ENCODE results near the gene SLC17A7.

The SLC17A7 gene

DNA sequence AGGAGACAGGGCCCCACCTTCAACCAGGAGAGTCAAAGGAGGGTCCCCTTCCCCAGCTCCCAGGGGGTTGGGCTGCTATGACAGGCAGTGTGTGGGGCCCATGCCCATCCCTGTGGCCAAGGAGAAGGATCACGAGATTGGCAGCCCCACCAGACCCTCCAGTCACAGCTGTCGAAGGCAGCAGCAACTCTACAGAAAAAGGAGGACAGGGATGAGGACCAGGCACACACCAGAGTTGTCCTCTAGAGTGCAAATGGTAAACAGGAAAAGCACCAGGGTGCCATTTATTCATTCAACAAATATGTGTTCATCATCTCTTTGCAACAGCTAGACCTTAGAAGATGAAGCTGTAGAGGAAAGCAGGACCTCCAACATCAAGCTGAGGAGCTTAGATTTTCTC lies 22.2 kb downstream of the SLC17A7 start:
- no peak overlapping the region for H2AFZ ChIP-seq (ENCODE audit: low read depth, low read length)
- no peak overlapping the region for H2BK15ac ChIP-seq (ENCODE audit: low read depth, poor library complexity, severe bottlenecking)
- H3K27me3 ChIP-seq (ENCODE audit: control insufficient read depth in 1 of 2, insufficient read depth in 1 of 2, low read length in 2 of 2) = peaks cover 56 to 88% of the 10 kb centered on the region in 2 experiments
- no peak overlapping the region for H3K4ac ChIP-seq (ENCODE audit: low read depth in 1 of 2, low read length in 2 of 2)
- no peak overlapping the region for H3K27ac ChIP-seq (ENCODE audit: low read length, poor library complexity, severe bottlenecking)
- DNase-seq = no peak
- no peak overlapping the region for H4K8ac ChIP-seq (ENCODE audit: low read length)
- H3K4me3 ChIP-seq (ENCODE audit: insufficient read depth in 1 of 2, low read depth in 1 of 2, low read length in 2 of 2) = no peak overlapping the region
- no peak overlapping the region for H4K91ac ChIP-seq (ENCODE audit: low read length)
- no peak overlapping the region for H3K23ac ChIP-seq (ENCODE audit: low read length in 2 of 2)
- no peak overlapping the region for H3K9ac ChIP-seq (ENCODE audit: low read length)
- H2BK5ac ChIP-seq (ENCODE audit: low read depth, low read length, poor library complexity, severe bottlenecking) = no peak overlapping the region
- no peaks in the 10 kb centered on the region for H3K36me3 ChIP-seq (ENCODE audit: control insufficient read depth in 1 of 2, insufficient read depth in 2 of 2, low read depth in 1 of 2, low read length in 2 of 2)
- no peak overlapping the region for H2BK12ac ChIP-seq (ENCODE audit: low read length in 2 of 2)
- H3K18ac ChIP-seq (ENCODE audit: low read depth in 1 of 2, low read length in 2 of 2) = no peak overlapping the region
- no peak overlapping the region for H2AK5ac ChIP-seq (ENCODE audit: low read length, severe bottlenecking)
- peaks cover 17% of the 10 kb centered on the region for H3K4me1 ChIP-seq (ENCODE audit: control insufficient read depth, insufficient read depth, low read depth, low read length)
- 75% methylated on average over 2 of the region's 2 CpGs for WGBS
- no peak overlapping the region for H3K14ac ChIP-seq (ENCODE audit: low read length in 2 of 2)
- no peak overlapping the region for H3K4me2 ChIP-seq (ENCODE audit: low read length, poor library complexity, severe bottlenecking)
- no peak overlapping the region for H2BK120ac ChIP-seq (ENCODE audit: low read depth, low read length)
- no peaks in the 10 kb centered on the region for H3K79me1 ChIP-seq (replicated peaks; ENCODE audit: low read length, poor library complexity, severe bottlenecking)
- no peaks in the 10 kb centered on the region for H3K9me3 ChIP-seq (ENCODE audit: control insufficient read depth, low read length)

DNA sequence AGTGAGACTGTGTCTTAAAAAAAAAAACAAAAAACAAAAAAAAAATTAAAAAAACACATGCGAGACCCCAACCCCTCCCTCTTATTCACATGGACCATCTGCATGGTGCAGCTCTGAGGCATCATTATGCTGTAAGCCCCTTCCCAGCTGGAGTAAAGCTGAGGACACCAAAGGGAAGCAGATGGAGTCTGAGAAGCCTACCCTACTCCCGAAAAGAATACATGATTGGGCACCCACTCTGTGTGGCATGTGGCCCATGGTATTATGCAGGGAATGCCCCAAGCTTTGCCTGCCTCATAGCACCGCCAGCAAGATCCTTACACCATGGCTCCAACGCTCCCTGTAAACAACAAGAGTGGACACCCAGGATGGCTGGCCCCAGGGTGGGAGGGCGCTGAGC lies 22.8 kb downstream of the SLC17A7 start:
- whole genome bisulfite sequencing = 87% methylated on average over 4 of the region's 5 CpGs
- no peaks in the 10 kb centered on the region for H3K36me3 ChIP-seq (ENCODE audit: control insufficient read depth in 1 of 2, insufficient read depth in 2 of 2, low read depth in 1 of 2, low read length in 2 of 2)
- H3K4me2 ChIP-seq (ENCODE audit: low read length, poor library complexity, severe bottlenecking) = no peak overlapping the region
- no peak overlapping the region for H2BK120ac ChIP-seq (ENCODE audit: low read depth, low read length)
- no peak overlapping the region for H3K27ac ChIP-seq (ENCODE audit: low read length, poor library complexity, severe bottlenecking)
- no peak overlapping the region for H2AK5ac ChIP-seq (ENCODE audit: low read length, severe bottlenecking)
- DNase-seq = no peak
- peaks cover 49 to 84% of the 10 kb centered on the region in 2 experiments for H3K27me3 ChIP-seq (ENCODE audit: control insufficient read depth in 1 of 2, insufficient read depth in 1 of 2, low read length in 2 of 2)
- H3K23ac ChIP-seq (ENCODE audit: low read length in 2 of 2) = no peak overlapping the region
- H3K9me3 ChIP-seq (ENCODE audit: control insufficient read depth, low read length) = no peaks in the 10 kb centered on the region
- H3K79me1 ChIP-seq (replicated peaks; ENCODE audit: low read length, poor library complexity, severe bottlenecking) = no peaks in the 10 kb centered on the region
- no peak overlapping the region for H3K9ac ChIP-seq (ENCODE audit: low read length)
- no peak overlapping the region for H2AFZ ChIP-seq (ENCODE audit: low read depth, low read length)
- no peak overlapping the region for H3K18ac ChIP-seq (ENCODE audit: low read depth in 1 of 2, low read length in 2 of 2)
- H2BK15ac ChIP-seq (ENCODE audit: low read depth, poor library complexity, severe bottlenecking) = no peak overlapping the region
- peaks cover 17% of the 10 kb centered on the region for H3K4me1 ChIP-seq (ENCODE audit: control insufficient read depth, insufficient read depth, low read depth, low read length)
- H2BK12ac ChIP-seq (ENCODE audit: low read length in 2 of 2) = no peak overlapping the region
- no peak overlapping the region for H3K14ac ChIP-seq (ENCODE audit: low read length in 2 of 2)
- no peak overlapping the region for H2BK5ac ChIP-seq (ENCODE audit: low read depth, low read length, poor library complexity, severe bottlenecking)
- H4K91ac ChIP-seq (ENCODE audit: low read length) = no peak overlapping the region
- no peak overlapping the region for H4K8ac ChIP-seq (ENCODE audit: low read length)
- H3K4ac ChIP-seq (ENCODE audit: low read depth in 1 of 2, low read length in 2 of 2) = no peak overlapping the region
- no peak overlapping the region for H3K4me3 ChIP-seq (ENCODE audit: insufficient read depth in 1 of 2, low read depth in 1 of 2, low read length in 2 of 2)

DNA sequence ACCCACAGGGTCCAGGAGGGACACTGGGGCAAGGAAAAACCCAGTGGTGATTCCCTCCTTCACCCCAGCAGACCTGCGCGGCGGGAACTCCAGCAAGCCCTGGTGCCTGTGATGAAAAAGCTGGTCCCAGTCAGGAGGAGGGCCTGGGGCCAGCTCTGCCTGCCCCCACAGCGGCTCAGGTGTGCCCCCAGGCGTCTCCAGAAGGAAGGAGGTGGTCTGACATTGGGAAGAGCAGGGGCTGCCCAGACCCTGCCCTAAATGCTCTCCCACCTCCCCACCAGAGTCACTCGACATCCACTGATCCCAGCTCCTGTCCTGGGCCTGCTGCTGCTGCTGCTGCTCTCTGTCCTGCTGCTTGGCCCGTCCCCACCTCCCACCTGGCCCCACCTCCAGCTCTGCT lies 24.2 kb downstream of the SLC17A7 start:
- no peak overlapping the region for H3K4me3 ChIP-seq (ENCODE audit: insufficient read depth in 1 of 2, low read depth in 1 of 2, low read length in 2 of 2)
- H2BK12ac ChIP-seq (ENCODE audit: low read length in 2 of 2) = no peak overlapping the region
- DNase-seq = no peak
- H3K4me2 ChIP-seq (ENCODE audit: low read length, poor library complexity, severe bottlenecking) = no peak overlapping the region
- H3K4me1 ChIP-seq (ENCODE audit: control insufficient read depth, insufficient read depth, low read depth, low read length) = peaks cover 9% of the 10 kb centered on the region
- H4K8ac ChIP-seq (ENCODE audit: low read length) = no peak overlapping the region
- H2BK15ac ChIP-seq (ENCODE audit: low read depth, poor library complexity, severe bottlenecking) = no peak overlapping the region
- no peak overlapping the region for H2BK120ac ChIP-seq (ENCODE audit: low read depth, low read length)
- H3K79me1 ChIP-seq (replicated peaks; ENCODE audit: low read length, poor library complexity, severe bottlenecking) = no peaks in the 10 kb centered on the region
- H3K36me3 ChIP-seq (ENCODE audit: control insufficient read depth in 1 of 2, insufficient read depth in 2 of 2, low read depth in 1 of 2, low read length in 2 of 2) = no peaks in the 10 kb centered on the region
- H3K27me3 ChIP-seq (ENCODE audit: control insufficient read depth in 1 of 2, insufficient read depth in 1 of 2, low read length in 2 of 2) = peaks cover 35 to 80% of the 10 kb centered on the region in 2 experiments
- H3K14ac ChIP-seq (ENCODE audit: low read length in 2 of 2) = no peak overlapping the region
- no peak overlapping the region for H3K9ac ChIP-seq (ENCODE audit: low read length)
- H2BK5ac ChIP-seq (ENCODE audit: low read depth, low read length, poor library complexity, severe bottlenecking) = no peak overlapping the region
- H3K23ac ChIP-seq (ENCODE audit: low read length in 2 of 2) = no peak overlapping the region
- 48% methylated on average over 6 of the region's 7 CpGs for WGBS
- no peak overlapping the region for H2AFZ ChIP-seq (ENCODE audit: low read depth, low read length)
- H3K9me3 ChIP-seq (ENCODE audit: control insufficient read depth, low read length) = no peaks in the 10 kb centered on the region
- no peak overlapping the region for H3K18ac ChIP-seq (ENCODE audit: low read depth in 1 of 2, low read length in 2 of 2)
- no peak overlapping the region for H3K27ac ChIP-seq (ENCODE audit: low read length, poor library complexity, severe bottlenecking)
- no peak overlapping the region for H3K4ac ChIP-seq (ENCODE audit: low read depth in 1 of 2, low read length in 2 of 2)
- no peak overlapping the region for H2AK5ac ChIP-seq (ENCODE audit: low read length, severe bottlenecking)
- H4K91ac ChIP-seq (ENCODE audit: low read length) = no peak overlapping the region

DNA sequence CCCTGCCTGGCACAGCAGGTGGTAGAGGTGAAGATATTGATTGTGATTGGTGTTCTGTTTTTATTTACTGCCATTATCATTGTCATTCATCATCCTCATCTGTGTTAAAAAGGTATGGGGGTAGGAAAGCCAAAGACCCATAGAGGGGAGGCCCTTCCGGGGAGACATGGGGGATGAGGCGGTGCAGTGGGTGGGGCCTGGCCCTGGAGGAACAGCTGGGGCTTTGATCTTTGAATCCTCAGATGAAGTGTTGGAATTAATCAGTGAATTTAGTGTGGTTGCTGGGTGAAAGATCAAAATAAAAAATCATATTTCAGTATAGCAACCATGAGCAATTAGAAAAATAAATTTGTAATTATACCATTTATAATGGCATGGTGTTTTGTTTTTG lies 25.5 kb downstream of the SLC17A7 start:
- no peak overlapping the region for H3K4me3 ChIP-seq (ENCODE audit: insufficient read depth in 1 of 2, low read depth in 1 of 2, low read length in 2 of 2)
- no peak overlapping the region for H2BK15ac ChIP-seq (ENCODE audit: low read depth, poor library complexity, severe bottlenecking)
- H3K4me1 ChIP-seq (ENCODE audit: control insufficient read depth, insufficient read depth, low read depth, low read length) = peaks cover 5% of the 10 kb centered on the region
- H4K8ac ChIP-seq (ENCODE audit: low read length) = no peak overlapping the region
- no peak overlapping the region for H3K23ac ChIP-seq (ENCODE audit: low read length in 2 of 2)
- H2BK120ac ChIP-seq (ENCODE audit: low read depth, low read length) = no peak overlapping the region
- no peak overlapping the region for H3K14ac ChIP-seq (ENCODE audit: low read length in 2 of 2)
- 90% methylated on average over 2 of the region's 2 CpGs for WGBS
- H2BK12ac ChIP-seq (ENCODE audit: low read length in 2 of 2) = no peak overlapping the region
- no peak overlapping the region for H3K4ac ChIP-seq (ENCODE audit: low read depth in 1 of 2, low read length in 2 of 2)
- DNase-seq = no peak
- no peak overlapping the region for H3K4me2 ChIP-seq (ENCODE audit: low read length, poor library complexity, severe bottlenecking)
- peaks cover 22 to 76% of the 10 kb centered on the region in 2 experiments for H3K27me3 ChIP-seq (ENCODE audit: control insufficient read depth in 1 of 2, insufficient read depth in 1 of 2, low read length in 2 of 2)
- H3K79me1 ChIP-seq (replicated peaks; ENCODE audit: low read length, poor library complexity, severe bottlenecking) = no peaks in the 10 kb centered on the region
- H2BK5ac ChIP-seq (ENCODE audit: low read depth, low read length, poor library complexity, severe bottlenecking) = no peak overlapping the region
- no peaks in the 10 kb centered on the region for H3K9me3 ChIP-seq (ENCODE audit: control insufficient read depth, low read length)
- no peak overlapping the region for H2AFZ ChIP-seq (ENCODE audit: low read depth, low read length)
- H2AK5ac ChIP-seq (ENCODE audit: low read length, severe bottlenecking) = no peak overlapping the region
- H3K36me3 ChIP-seq (ENCODE audit: control insufficient read depth in 1 of 2, insufficient read depth in 2 of 2, low read depth in 1 of 2, low read length in 2 of 2) = no peaks in the 10 kb centered on the region
- no peak overlapping the region for H3K18ac ChIP-seq (ENCODE audit: low read depth in 1 of 2, low read length in 2 of 2)
- H3K27ac ChIP-seq (ENCODE audit: low read length, poor library complexity, severe bottlenecking) = no peak overlapping the region
- H3K9ac ChIP-seq (ENCODE audit: low read length) = no peak overlapping the region
- no peak overlapping the region for H4K91ac ChIP-seq (ENCODE audit: low read length)
